Measurements from ENCODE around the gene MVB12A.

- TF ChIP-seq, protein P1, sequence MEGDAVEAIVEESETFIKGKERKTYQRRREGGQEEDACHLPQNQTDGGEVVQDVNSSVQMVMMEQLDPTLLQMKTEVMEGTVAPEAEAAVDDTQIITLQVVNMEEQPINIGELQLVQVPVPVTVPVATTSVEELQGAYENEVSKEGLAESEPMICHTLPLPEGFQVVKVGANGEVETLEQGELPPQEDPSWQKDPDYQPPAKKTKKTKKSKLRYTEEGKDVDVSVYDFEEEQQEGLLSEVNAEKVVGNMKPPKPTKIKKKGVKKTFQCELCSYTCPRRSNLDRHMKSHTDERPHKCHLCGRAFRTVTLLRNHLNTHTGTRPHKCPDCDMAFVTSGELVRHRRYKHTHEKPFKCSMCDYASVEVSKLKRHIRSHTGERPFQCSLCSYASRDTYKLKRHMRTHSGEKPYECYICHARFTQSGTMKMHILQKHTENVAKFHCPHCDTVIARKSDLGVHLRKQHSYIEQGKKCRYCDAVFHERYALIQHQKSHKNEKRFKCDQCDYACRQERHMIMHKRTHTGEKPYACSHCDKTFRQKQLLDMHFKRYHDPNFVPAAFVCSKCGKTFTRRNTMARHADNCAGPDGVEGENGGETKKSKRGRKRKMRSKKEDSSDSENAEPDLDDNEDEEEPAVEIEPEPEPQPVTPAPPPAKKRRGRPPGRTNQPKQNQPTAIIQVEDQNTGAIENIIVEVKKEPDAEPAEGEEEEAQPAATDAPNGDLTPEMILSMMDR (conservative IDR thresholded peaks at IDR 0.05; ENCODE audit: low read depth in 2 of 2), result no peak
- TF ChIP-seq EZH2 (IDR thresholded peaks at IDR 0.05; ENCODE audit: low read depth, unreplicated experiment), result no peak
- no peak for TF ChIP-seq POLR2AphosphoS5 (IDR thresholded peaks at IDR 0.05; ENCODE audit: low read depth)
- TF ChIP-seq, protein P2, sequence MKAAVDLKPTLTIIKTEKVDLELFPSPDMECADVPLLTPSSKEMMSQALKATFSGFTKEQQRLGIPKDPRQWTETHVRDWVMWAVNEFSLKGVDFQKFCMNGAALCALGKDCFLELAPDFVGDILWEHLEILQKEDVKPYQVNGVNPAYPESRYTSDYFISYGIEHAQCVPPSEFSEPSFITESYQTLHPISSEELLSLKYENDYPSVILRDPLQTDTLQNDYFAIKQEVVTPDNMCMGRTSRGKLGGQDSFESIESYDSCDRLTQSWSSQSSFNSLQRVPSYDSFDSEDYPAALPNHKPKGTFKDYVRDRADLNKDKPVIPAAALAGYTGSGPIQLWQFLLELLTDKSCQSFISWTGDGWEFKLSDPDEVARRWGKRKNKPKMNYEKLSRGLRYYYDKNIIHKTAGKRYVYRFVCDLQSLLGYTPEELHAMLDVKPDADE (IDR thresholded peaks at IDR 0.05), result no peak
Measured at GRCh38 chr19:17398902-17399527, 20.8 kb upstream of the MVB12A start.
